DMS53 (cell line): ENCODE results near the gene SLC30A4.
"Not testable (repeated sequence)": the region's sequence is repeated elsewhere in the genome, so short reads cannot be mapped to it uniquely, and the experiment has no call there.

Experiments
- DNase-seq: peaks from one replicate; lab custom pipeline; 2025; lab: John Stamatoyannopoulos, UW

Gene SLC30A4

GRCh38 chr15:45522328-45523165 is at the start of gene SLC30A4:
Gene SLC30A4, minus strand, starts transcription at chr15:45522755. Its CDS starts 401 bp downstream, at chr15:45522354.
- peak; percentile 67 for DNase-seq

- no peak for DNase-seq
Measured at GRCh38 chr15:45555934-45556608, 33.5 kb upstream of the SLC30A4 start.

GRCh38 chr15:45551676-45552075 is 29.1 kb upstream of the SLC30A4 start:
- no peak for DNase-seq

GRCh38 chr15:45550436-45550835 is 27.9 kb upstream of the SLC30A4 start:
- DNase-seq, result no peak

GRCh38 chr15:45549541-45550220 is 27.1 kb upstream of the SLC30A4 start:
- DNase-seq, result no peak

- peak; percentile 82 for DNase-seq
Measured at GRCh38 chr15:45548753-45549520, 26.4 kb upstream of the SLC30A4 start.

DNA sequence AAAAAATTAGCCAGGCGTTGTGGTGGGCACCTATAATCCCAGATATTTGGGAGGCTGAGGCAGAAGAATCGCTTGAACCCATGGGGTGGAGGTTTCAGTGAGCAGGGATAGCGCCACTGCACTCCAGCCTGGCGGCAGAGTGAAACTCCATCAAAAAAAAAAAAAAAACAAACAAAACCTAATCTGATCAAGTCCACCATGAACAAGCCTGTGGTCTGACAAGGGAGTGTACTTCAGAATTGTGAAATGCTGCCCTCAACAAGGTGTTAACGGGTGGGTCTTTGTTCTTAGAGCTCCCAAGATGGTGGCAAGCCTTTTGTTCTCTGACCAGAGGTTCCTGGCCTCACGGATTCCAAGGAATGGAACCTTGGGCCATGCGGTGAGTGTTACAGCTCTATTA is 24.2 kb upstream of the SLC30A4 start:
- no peak for DNase-seq

- no peak for DNase-seq
Measured at GRCh38 chr15:45544266-45545023, 21.9 kb upstream of the SLC30A4 start.

- no peak for DNase-seq
Measured at GRCh38 chr15:45543051-45543450, 20.5 kb upstream of the SLC30A4 start.

DNA sequence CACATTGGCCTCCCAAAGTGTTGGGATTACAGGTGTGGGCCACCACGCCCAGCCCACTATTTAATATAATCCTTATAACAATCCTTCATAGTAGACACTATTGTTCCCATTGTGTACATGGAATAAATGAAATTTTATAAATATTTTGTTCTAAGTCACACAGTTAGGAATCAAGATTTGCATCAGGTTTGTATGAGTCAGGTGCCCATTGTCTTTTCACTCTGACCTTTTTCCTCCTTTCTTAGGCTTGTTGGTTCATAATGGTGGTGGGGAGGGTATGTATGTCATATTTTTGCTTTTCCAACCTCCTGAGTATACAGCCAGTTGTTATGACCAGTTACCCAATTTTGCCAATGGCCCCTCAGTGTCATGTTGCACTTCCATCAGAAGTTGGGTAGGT is 18.0 kb upstream of the SLC30A4 start:
- no peak for DNase-seq

DNA sequence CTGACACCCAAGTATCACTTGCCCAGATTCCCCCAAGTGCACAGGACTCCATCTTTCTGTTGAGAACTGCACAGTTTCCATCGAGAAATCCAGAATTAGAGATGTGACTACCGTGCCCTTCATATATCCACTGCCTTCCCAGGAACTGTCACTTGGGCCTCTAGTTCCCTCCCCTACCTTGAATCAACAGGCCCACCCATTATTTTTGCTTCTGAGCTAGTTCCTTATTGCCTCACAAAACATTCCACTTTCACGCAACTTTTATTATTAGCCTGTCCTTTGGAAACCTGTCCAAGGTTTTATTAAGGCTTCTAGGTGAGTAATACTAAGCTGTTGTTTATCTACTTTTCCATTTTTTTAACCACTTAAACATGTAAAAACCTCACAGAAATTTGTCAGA is 17.1 kb upstream of the SLC30A4 start:
- DNase-seq, result no peak

- DNase-seq, result no peak
Measured at GRCh38 chr15:45536934-45537333, 14.4 kb upstream of the SLC30A4 start.

DNA sequence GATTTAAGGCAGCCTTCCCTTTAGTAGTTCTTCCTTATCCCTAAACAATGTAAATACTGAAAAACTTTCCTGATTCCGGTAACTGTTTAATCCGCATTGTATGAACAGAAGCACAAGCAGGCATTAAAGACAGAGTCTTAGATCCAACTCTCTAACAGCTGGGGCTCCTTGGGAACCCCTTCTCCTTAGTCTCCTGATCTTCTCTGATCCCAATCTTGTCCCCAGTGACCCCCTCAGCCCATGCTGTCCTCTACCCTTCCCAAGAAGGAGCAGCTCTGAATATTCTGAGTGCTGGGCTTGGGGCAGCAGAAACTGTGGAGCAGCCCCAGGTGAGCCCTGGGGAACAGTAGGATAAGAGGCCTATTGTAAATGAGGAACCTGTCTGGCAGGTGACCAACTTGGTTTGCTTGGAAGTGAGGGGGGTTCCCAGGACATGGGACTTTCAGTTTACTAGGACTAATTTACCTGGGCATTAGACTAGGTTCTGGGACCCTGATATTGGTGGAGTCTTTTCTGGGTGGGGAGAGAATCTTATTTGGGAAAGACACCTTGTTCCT is 13.0 kb upstream of the SLC30A4 start:
- DNase-seq, result no peak

DNA sequence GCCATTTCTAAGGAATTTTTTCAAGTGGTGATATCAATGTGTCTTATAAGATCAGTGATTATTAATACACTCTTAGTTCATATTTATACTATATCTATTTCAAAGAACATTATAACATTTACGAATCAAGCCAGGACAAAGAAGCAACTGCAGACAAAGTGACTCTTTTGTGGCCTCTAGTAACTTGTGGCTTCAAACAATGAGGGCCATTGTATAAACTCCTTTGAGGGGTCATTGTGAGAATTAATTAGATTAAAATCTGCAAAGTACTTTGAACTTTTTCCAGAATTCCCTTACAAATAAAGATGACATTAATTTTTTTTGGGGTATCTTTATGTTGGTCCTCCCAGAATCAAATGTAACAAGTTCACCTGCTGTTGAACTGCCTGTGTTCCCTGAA is 12.3 kb upstream of the SLC30A4 start:
- DNase-seq, result no peak

GRCh38 chr15:45532892-45533291 is 10.3 kb upstream of the SLC30A4 start:
- DNase-seq, result not testable (repeated sequence)

- DNase-seq, result no peak
Measured at GRCh38 chr15:45529613-45530012, 7.1 kb upstream of the SLC30A4 start.

DNA sequence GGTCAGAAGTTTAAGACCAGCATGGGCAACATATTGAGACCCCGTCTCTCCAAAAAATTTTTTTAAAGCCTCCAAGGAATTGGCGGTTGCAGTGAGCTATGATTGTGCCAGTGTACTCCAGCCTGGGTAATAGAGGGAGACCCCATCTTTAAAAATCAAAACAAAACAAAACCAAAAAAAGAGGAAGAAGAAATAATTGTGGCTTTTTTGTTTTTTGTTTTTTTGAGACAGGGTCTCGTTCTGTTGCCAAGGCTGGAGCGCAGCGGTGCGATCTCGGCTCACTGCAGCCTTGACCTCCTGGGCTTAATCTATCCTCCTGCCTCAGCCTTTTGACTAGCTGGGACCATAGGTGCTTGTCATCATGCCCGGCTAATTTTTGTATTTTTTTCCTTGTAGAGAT is 4.5 kb upstream of the SLC30A4 start:
- DNase-seq, result no peak

DNA sequence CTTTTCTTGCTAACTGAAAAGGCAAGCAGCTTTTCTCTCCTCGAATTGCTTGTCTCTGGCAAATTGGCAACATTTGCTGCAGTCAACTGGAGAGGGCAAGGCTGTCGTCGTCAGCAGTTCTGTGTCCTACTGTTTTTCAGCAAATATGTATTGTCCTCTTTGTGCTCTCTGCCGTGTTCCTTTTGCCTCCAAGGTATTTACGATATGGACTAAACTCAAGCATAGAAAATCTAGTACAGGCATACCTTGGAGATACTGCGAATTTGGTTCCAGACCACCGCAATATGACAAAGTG is 558 bp upstream of the SLC30A4 start:
- DNase-seq, result peak; percentile 52

GRCh38 chr15:45521596-45522327 is 793 bp downstream of the SLC30A4 start:
- peak; percentile 35 for DNase-seq

- DNase-seq, result no peak
Measured at GRCh38 chr15:45510758-45511280, 11.7 kb downstream of the SLC30A4 start.
